ENCODE measurements around the gene ZNF689.

The ZNF689 gene

GRCh38 chr16:30656388-30656787 is 46.2 kb upstream of the ZNF689 start:
- Histone ChIP-seq H3K36me3 (ENCODE audit: control insufficient read depth in 2 of 2, insufficient read depth in 1 of 2, low read length in 2 of 2) (peaks cover 22 to 64% of the 10 kb centered on the region in 2 experiments; a peak in 2 of 3 replicates), H3K27ac (ENCODE audit: extremely low read depth, low read depth, low read length) (no peak overlapping the region), H3K4me3 (ENCODE audit: low read depth, low read length) (no peak overlapping the region), H3K9me3 (ENCODE audit: control insufficient read depth, insufficient read depth, low read depth, low read length) (no peaks in the 10 kb centered on the region), H3K4me1 (ENCODE audit: control insufficient read depth, insufficient read depth, low read length) (peaks cover 7% of the 10 kb centered on the region)
- POLR2A ChIA-PET: interaction anchor here (0.6 to 1.4 kb wide), 4 partner anchors 11 to 569 kb away, joined by 3 to 5 read pairs (median 4); partner anchors contain the start of gene ZNF689
- TF ChIP-seq ZNF175 (tag by site-specific recombination; IDR thresholded peaks at IDR 0.05): no peak
- TF ChIP-seq ZNF366 (tag by site-specific recombination; conservative IDR thresholded peaks at IDR 0.05): 0 out of 2 replicates have a peak, but pooled peaks have one; percentile 29
- CTCF ChIA-PET: interaction anchor here (0.8 to 1.2 kb wide), 3 partner anchors 25 to 121 kb away, joined by 3 read pairs; partner anchors contain the start of gene ZNF747

- Histone ChIP-seq H3K9me3 (ENCODE audit: control insufficient read depth, insufficient read depth, low read depth, low read length) (no peaks in the 10 kb centered on the region), H3K4me3 (ENCODE audit: low read depth, low read length) (no peak overlapping the region), H3K4me1 (ENCODE audit: control insufficient read depth, insufficient read depth, low read length) (peaks cover 7% of the 10 kb centered on the region), H3K27ac (ENCODE audit: extremely low read depth, low read depth, low read length) (no peak overlapping the region), H3K36me3 (ENCODE audit: control insufficient read depth in 2 of 2, insufficient read depth in 1 of 2, low read length in 2 of 2) (peaks cover 22 to 58% of the 10 kb centered on the region in 2 experiments; a peak in 2 of 3 replicates)
- ChIA-PET CTCF (interaction anchor here (0.7 to 1.2 kb wide), 4 partner anchors 24 to 121 kb away, joined by 3 read pairs; partner anchors contain the start of gene ZNF747), POLR2A (interaction anchor here (0.6 to 1.4 kb wide), 4 partner anchors 11 to 568 kb away, joined by 3 to 4 read pairs (median 3); no protein-coding TSS in a partner anchor)
- TF ChIP-seq ZNF239 (tag by site-specific recombination; IDR thresholded peaks at IDR 0.05) (peak; percentile 93; the same call in 1 of the 2 replicates), GLIS2 (tag by site-specific recombination; IDR thresholded peaks at IDR 0.05) (peak; percentile 35; the same call in 1 of the 2 replicates), ZNF473 (tag by site-specific recombination; IDR thresholded peaks at IDR 0.05) (no peak)
Measured at GRCh38 chr16:30655815-30656347, 45.7 kb upstream of the ZNF689 start.

GRCh38 chr16:30654856-30655255 is 44.7 kb upstream of the ZNF689 start:
- no peak for TF ChIP-seq ZNF133 (tag by site-specific recombination; IDR thresholded peaks at IDR 0.05)
- no peak for TF ChIP-seq ZNF514 (tag by site-specific recombination; IDR thresholded peaks at IDR 0.05)
- no peak for TF ChIP-seq PRDM6 (tag by site-specific recombination; IDR thresholded peaks at IDR 0.05)
- TF ChIP-seq ZBTB6 (tag by site-specific recombination; IDR thresholded peaks at IDR 0.05): no peak
- TF ChIP-seq ZNF423 (tag by site-specific recombination; IDR thresholded peaks at IDR 0.05): no peak
- TF ChIP-seq ZNF707 (tag by site-specific recombination; IDR thresholded peaks at IDR 0.05): no peak
- TF ChIP-seq ZNF155 (tag by site-specific recombination; IDR thresholded peaks at IDR 0.05): no peak
- no peak for TF ChIP-seq ZNF785 (tag by site-specific recombination; IDR thresholded peaks at IDR 0.05)
- TF ChIP-seq ZNF274 (IDR thresholded peaks at IDR 0.05; ENCODE audit: low read length): no peak
- no peak for TF ChIP-seq ZNF274 (tag by site-specific recombination; IDR thresholded peaks at IDR 0.05; ENCODE audit: borderline replicate concordance)
- TF ChIP-seq ZBTB20 (tag by site-specific recombination; IDR thresholded peaks at IDR 0.05): no peak
- no peak for TF ChIP-seq ZNF114 (tag by site-specific recombination; IDR thresholded peaks at IDR 0.05)
- TF ChIP-seq ELK4 (IDR thresholded peaks at IDR 0.05; ENCODE audit: borderline replicate concordance, low read depth, low read length): no peak
- TF ChIP-seq ZNF621 (tag by site-specific recombination; IDR thresholded peaks at IDR 0.05): no peak
- no peak for TF ChIP-seq ZNF776 (tag by site-specific recombination; IDR thresholded peaks at IDR 0.05; ENCODE audit: borderline replicate concordance)
- TF ChIP-seq ZSCAN5A (tag by site-specific recombination; IDR thresholded peaks at IDR 0.05): no peak
- no peak for TF ChIP-seq ZNF843 (tag by site-specific recombination; IDR thresholded peaks at IDR 0.05)
- no peak for TF ChIP-seq ZNF623 (tag by site-specific recombination; IDR thresholded peaks at IDR 0.05)
- TF ChIP-seq ZNF596 (tag by site-specific recombination; IDR thresholded peaks at IDR 0.05): no peak
- no peaks in the 10 kb centered on the region for H3K4me1 ChIP-seq (ENCODE audit: control insufficient read depth, insufficient read depth, low read length)
- no peaks in the 10 kb centered on the region for H3K9me3 ChIP-seq (ENCODE audit: control insufficient read depth, insufficient read depth, low read depth, low read length)
- no peak overlapping the region for H3K27ac ChIP-seq (ENCODE audit: extremely low read depth, low read depth, low read length)
- ChIA-PET CTCF (no interaction called here), POLR2A (interaction anchor here (1.4 kb wide), 1 partner anchor 10 kb away, joined by 3 read pairs; no protein-coding TSS in a partner anchor)
- H3K4me3 ChIP-seq (ENCODE audit: low read depth, low read length): no peak overlapping the region
- peaks cover 18 to 52% of the 10 kb centered on the region in 2 experiments; a peak in 2 of 3 replicates for H3K36me3 ChIP-seq (ENCODE audit: control insufficient read depth in 2 of 2, insufficient read depth in 1 of 2, low read length in 2 of 2)

All from HEK293 (cell line).